HG02571 (cell line): ENCODE data around the gene TYW1.
"Not testable (repeated sequence)": the region's sequence is repeated elsewhere in the genome, so short reads cannot be mapped to it uniquely, and the experiment has no call there.

Source experiments
- ATAC-seq: cut with Tn5 transposase; IDR thresholded peaks from one replicate; pipeline ENCODE4 v1.9.1; 2021; ENCODE audit warnings: mild to moderate bottlenecking, moderate library complexity; ENCODE audit not compliant: unreplicated experiment

The TYW1 gene

DNA sequence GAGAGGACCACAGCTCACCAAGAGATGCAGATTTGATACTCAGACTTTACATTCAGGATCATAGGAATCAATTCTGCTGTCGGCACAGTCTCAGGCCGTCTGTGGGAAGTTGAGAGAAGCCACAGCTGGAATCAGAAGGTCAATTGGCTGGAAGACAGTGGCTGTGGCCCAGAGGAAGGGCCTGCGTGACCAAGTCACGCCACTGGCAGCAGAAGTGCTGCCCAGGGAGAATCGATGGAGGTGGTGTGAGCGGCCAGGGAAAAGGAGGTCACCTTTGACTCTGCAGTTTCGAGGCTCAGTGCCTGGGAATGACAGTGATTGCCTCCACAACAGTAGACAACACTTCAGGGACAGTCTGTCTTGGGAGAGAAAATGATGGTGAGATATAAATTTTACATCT lies 239.6 kb downstream of the TYW1 start:
- ATAC-seq: not testable (repeated sequence)

DNA sequence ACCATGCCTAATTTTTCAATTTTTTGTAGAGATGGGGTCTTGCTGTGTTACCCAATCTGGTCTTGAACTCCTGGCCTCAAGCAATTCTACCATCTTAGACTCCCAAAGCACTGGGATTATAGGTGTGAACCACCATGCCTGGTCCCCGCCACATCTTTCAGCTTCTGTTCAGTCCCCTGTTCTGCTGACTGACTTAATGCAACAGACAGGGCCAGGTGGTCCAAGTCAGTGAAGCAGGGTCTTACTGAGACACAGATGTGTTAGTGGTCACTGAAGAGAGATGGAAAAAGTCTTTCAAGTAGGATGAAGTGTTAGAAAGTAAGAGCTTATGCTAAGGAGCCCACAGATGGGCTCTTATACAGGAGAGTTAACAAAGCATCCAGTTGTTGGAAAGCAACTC lies 246.2 kb downstream of the TYW1 start:
- ATAC-seq: not testable (repeated sequence)

DNA sequence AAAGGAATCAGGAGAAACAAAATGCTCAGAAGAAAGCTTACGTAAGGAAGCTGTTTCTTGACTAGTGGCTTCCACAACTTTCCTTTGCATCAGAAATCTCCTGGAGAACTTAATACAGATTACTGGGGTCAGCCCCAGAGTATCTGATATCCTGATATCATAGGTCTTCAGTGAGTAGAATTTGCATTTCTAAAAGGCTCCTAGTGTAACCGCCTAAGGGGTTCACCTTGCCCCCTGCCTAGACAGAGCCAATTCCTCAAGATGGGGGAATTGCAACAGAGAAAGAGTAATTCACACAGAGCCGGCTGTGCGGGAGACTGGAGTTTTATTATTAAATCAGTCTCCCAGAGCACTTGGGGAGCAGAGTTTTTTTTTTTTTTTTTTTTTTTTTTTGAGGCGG lies 251.7 kb downstream of the TYW1 start:
- not testable (repeated sequence) for ATAC-seq

DNA sequence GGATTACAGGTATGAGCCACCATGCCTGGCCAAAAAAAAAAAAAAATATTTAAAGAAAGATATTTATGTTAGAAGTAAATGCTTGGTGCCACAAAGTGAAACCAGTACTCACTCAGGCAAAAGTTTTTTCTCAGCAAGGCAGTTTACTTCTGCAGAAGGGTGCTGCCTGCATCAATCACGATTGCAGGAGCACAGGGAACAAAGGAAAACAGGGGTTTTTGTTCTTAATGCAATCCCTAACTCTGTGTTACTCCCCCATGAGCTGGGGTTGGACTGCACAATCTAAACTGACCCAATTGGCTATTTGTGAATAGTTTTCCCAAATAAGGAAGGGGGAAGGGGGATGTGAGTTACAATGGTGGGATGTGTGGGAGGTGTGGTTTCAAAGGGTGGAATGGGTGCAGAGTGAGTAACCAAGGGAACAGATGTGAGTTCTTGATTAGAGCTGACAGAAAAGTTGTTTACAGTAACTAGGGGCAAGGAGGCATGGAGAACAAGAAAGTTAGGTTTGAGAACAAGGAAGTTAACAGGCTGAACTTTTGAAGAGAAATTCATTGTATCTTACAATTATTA lies 255.4 kb downstream of the TYW1 start:
- ATAC-seq: no peak

DNA sequence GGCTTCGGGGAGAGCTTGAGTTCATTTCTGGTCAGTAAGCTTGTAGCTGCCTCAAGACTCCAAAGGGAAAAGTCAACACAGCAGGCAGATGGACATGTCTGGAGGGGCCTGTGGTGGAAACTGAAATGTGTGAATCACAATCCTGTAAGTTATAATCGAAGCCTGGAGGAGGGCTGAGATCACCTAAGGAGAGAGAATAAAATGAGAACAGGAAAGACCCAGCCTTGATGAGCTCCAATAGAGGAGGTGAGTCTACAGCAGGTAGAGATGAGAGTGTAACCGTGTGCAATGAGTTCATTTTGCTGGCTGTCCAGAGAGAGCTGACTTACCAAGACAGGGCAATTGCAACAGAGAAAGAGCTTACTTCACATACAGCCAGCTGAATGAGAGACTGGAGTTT lies 258.4 kb downstream of the TYW1 start:
- ATAC-seq: not testable (repeated sequence)

DNA sequence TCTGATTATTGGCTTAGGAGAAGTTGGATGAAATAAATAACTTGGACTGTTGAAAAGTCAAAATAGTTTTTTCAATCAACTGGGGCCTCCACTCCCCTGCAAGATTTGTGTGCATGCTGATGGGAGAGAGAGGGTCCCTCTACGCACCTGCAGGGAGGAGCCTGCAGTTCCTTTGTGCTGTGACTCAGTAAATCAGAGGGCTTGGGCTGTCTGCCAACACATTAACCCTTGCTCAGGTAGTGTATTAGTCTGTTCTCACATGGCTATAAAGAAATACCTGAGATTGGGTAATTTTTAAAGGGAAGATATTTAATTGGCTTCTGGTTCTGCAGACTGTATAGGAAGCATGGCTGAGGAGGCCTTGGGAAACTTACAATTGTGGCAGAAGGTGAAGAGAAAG lies 261.1 kb downstream of the TYW1 start:
- ATAC-seq: not testable (repeated sequence)

DNA sequence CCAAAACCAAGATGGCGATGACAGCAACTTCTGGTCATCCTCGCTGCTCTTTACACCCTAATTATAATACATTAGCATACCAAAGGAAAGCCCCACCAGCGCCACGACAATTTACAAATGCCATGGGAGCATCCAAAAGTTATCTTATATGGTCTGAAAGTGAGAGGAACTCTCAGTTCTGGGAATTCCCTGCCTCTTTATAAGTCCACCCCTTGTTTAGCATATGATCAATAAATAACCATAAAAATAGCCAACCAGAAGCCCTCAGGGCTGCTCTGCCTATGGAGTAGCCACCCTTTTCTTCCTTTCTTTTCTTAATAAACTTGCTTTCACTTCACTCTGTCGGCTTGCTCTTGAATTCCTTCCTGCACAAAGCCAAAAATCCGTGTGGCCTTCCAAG lies 262.7 kb downstream of the TYW1 start:
- not testable (repeated sequence) for ATAC-seq

DNA sequence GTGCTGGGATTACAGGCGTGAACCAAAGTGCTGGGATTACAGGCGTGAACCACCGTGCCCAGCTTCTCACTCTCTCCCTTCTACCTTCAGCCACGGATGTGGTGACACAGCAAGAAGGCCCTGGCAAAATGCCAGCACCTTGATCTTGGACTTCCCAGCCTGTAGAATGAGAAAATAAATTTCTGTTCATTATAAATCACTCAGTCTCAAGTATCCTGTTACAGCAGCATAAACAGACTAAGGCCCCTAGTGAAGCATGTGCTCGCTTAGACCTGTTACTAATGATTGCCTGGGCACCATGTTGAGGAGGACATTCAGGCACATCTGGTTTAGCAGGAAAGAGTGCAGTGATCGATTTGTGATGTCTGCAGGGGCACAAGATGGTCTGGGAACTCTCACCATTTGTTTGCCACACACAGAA lies 263.5 kb downstream of the TYW1 start:
- not testable (repeated sequence) for ATAC-seq

DNA sequence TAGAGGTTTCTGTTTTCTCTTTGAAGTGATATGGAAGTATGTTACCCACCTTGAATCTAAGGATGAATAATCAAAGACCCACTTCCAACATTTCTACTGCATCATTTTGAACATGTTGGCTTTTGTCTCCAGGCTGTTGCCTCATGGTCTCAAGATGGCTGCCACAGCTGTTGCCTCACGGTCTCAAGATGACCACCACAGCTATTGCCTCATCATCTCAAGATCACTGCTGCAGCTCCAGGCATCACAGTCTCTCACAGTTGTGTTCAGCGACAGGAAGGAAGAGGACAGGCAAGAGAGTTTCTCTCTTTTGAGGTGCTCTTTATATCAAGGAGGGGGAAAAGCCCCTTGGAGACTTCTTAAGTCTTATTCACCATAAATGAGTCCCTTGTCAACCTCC lies 267.4 kb downstream of the TYW1 start:
- ATAC-seq: not testable (repeated sequence)

DNA sequence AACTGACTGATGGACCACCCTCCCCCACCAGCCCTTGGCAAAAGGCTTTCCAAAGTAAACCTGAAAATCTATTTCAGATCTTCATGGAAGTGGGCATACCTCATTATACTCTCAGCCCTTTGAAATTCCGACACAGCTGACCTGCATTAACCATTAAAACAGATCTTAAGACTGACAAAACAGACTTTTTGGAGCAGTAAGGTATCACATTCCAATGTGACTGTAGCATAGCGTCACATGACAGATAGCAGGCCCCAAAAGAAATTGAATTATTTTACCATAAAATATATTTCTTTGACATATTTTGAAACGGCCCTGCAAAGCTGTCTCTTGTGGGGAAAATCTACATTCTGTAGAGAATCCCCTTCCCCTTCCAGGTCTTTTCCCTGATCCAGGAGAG lies 269.4 kb downstream of the TYW1 start:
- not testable (repeated sequence) for ATAC-seq

DNA sequence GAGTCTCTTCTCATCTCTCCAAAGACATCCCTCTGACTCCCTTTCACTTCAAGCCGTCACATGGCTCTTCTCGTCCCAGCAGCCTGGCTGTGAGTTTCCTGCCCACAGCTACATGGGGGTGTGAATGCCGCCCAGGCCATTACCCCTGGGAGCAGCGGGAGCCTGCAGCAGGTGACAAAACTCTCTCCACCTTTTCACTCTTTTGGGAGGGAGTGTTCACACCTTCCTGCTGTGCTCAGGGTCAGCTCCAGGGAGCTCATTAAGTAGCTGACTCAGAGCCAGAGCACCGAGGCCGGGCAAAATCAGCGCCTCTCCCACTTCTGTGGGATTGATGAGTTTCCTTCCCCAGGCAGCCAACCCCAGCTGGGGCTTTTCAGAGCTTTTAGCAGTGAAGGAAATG lies 271.3 kb downstream of the TYW1 start:
- no peak for ATAC-seq

DNA sequence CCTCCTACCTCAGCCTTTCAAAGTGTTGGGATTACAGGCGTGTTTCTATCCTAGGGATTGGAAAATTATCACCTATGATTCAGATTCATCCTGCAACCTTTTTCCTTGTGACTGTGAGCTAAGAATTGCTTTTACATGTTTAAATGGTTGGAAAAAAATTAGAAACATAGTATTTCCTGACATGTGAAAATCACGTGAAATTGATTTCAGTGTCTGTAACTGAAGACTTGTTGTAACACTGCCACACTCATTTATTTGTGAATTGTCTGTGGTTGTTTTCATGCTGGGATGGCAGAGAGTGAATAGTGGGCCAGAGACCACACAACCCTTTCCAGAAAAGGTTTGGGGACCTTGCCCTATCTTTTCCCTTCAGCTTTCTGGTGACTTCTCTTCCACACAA lies 273.3 kb downstream of the TYW1 start:
- ATAC-seq: not testable (repeated sequence)
